MG63 (cell line): Measurements from ENCODE around the gene SCT. TPM values are rescaled to one million over a fixed set of nuclear protein-coding genes. Genes with fewer than 3 reads are reported as not detected.
"Not testable (repeated sequence)": the region's sequence is repeated elsewhere in the genome, so short reads cannot be mapped to it uniquely, and the experiment has no call there.

ENCODE experiments used
- DNase-seq: peaks from one replicate; pipeline ENCODE4 v3.0.0-alpha.2; 2020
- H3K27me3 ChIP-seq: fragments of 250-450 bp; sonication (Bioruptor Pico); 2 replicates; pipeline ENCODE4 v1.5.1; 2020; ENCODE audit warnings: mild to moderate bottlenecking, moderate library complexity
- H3K36me3 ChIP-seq: fragments of 250-450 bp; sonication (Bioruptor Pico); 2 replicates; pipeline ENCODE4 v1.5.1; 2020; ENCODE audit warnings: mild to moderate bottlenecking, moderate library complexity
- H3K4me3 ChIP-seq: fragments of 250-450 bp; sonication (Bioruptor Pico); 2 replicates; pipeline ENCODE4 v1.5.1; 2020; ENCODE audit warnings: mild to moderate bottlenecking, moderate library complexity
- H3K9me3 ChIP-seq: fragments of 250-450 bp; sonication (Bioruptor Pico); 2 replicates; pipeline ENCODE4 v1.5.1; 2020; ENCODE audit warnings: mild to moderate bottlenecking, moderate library complexity
- total RNA-seq: library from RNA; depleted of rRNA; stranded (reverse); fragments of >200 nt; shearing (Covaris generic); gene quantifications from 2 replicates; pipeline ENCODE4 v1.2.3, GENCODE V29; 2014; ENCODE audit warnings: low replicate concordance

SCT gene
- total RNA-seq, 1 experiment from 2014 or later, result not detected

DNA sequence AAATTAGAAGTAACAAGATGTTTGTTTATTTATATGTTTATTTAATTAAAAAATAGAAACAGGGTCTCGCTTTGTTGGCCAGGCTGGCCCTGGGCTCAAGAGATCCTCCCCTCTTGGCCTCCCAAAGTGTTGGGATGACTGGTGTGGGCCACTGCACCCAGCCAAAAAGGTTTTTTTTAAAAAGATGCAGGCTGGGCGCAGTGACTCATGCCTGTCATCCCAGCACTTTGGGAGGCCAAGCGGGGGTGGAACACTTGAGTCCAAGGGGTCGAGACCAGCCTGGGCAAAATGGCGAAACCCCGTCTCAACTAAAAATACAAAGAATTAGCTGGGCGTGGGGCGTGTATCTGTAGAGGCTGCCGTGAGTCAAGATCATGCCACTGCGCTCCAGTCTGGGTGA is 23.5 kb upstream of the SCT start:
- Histone ChIP-seq H3K9me3 (no peaks in the 10 kb centered on the region), H3K4me3 (no peak overlapping the region), H3K36me3 (peaks cover 48% of the 10 kb centered on the region), H3K27me3 (no peaks in the 10 kb centered on the region)
- peak; percentile 64 for DNase-seq

DNA sequence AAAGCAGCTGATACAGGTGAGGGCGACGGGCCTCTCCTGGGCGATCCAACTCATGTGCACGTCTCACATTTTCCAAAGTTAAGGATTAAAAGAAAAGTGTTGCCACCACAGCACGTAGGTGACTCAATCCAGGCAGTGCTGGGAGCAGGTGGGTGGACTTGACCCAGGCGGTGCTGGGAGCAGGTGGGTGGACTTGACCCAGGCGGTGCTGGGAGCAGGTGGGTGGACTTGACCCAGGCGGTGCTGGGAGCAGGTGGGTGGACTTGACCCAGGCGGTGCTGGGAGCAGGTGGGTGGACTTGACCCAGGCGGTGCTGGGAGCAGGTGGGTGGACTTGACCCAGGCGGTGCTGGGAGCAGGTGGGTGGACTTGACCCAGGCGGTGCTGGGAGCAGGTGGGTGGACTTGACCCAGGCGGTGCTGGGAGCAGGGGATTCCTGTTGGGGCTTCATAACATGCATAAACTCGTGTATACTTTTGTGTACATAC is 20.7 kb upstream of the SCT start:
- H3K9me3 ChIP-seq, DNase-seq, H3K4me3 ChIP-seq, H3K27me3 ChIP-seq: not testable (repeated sequence)
- peaks cover 54% of the 10 kb centered on the region for H3K36me3 ChIP-seq

DNA sequence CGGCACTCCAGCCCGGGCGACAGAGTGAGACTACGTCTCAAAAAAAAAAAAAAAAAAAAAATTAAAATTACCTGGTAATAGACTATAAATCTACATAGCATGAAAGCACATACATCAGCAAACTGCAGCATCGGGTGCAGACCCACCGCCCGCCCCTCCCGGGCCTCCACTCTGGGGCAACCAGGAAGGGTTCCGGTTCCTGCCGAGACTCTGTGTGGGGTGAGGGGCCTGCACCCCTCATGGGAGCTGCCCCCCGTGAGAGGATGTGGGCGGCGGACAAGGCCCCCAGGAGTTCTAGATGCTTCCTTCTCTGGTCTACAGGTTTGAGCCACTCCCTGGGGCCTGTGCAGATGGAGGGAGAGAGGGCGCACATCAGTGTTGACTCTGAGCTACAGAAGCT is 19.2 kb upstream of the SCT start:
- H3K36me3 ChIP-seq, result peaks cover 60% of the 10 kb centered on the region
- H3K27me3 ChIP-seq, result no peaks in the 10 kb centered on the region
- H3K9me3 ChIP-seq, result no peaks in the 10 kb centered on the region
- no peak for DNase-seq
- H3K4me3 ChIP-seq, result no peak overlapping the region

DNA sequence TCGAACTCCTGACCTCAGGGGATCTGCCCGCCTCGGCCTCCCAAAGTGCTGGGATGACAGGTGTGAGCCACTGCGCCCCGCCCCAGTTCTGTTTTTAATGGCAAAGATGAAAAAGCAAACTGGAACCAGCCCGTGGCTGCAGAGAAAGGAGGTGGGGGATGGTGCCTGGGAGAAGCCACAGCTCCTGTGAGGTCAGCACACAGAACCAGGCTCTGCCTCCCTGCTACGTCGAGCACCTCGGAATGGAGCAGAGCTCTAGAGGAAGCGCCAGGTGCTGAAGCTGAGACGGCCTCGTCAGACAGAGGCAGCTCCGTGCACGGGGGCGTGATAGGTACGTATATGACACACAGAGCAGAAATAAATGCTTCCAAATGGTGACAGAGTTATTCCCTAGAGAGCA is 18.6 kb upstream of the SCT start:
- DNase-seq, result no peak
- Histone ChIP-seq H3K4me3 (no peak overlapping the region), H3K27me3 (no peaks in the 10 kb centered on the region)

DNA sequence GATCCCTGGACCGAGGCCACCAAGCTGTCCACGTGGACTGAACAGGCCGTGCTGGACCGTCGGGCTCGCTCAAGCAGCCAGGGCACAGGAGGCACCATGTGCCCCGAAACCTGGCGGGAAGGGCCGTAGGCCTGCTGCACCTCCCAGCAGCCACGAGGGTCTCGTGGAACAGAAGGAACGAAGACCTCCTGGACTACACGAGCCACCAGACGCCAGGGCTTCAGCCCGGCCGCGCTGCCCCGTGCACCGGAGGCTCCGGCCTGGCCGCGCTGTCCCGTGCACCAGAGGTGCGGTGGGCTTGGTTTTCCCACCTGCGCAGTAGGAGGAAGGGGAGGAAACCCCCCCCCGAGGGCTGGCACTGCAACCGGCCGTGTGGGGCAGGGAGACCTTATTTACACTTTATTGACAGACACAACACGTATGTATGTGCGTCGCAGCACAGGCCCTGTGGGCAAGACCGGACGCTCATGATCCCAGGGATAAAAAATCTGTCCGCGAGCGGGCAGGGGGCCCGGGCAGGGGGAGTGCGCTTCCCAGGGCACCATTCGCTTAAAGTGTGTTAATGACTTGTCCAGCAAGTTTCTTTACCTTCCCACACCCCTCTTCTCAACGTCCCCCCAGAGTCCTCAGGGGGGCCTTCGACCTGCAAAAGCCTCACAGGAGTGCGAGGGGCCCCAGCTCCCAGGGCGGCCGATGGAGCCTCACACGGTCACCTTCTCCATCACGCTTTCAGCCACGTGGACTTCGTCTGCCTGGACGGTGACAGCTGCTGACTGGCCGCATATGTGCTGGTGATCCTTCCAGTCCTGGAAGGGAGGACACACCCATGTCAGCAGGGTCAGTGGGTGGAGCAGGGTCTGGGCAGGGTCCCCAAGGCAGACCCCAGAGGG is 17.1 kb upstream of the SCT start:
- Histone ChIP-seq H3K9me3 (no peaks in the 10 kb centered on the region), H3K27me3 (no peaks in the 10 kb centered on the region), H3K36me3 (peaks cover 55% of the 10 kb centered on the region), H3K4me3 (no peak overlapping the region)
- DNase-seq, result no peak

More for the DNA sequence above, 18.6 kb upstream of the SCT start:
- Histone ChIP-seq H3K36me3 (peaks cover 60% of the 10 kb centered on the region), H3K9me3 (no peaks in the 10 kb centered on the region)

DNA sequence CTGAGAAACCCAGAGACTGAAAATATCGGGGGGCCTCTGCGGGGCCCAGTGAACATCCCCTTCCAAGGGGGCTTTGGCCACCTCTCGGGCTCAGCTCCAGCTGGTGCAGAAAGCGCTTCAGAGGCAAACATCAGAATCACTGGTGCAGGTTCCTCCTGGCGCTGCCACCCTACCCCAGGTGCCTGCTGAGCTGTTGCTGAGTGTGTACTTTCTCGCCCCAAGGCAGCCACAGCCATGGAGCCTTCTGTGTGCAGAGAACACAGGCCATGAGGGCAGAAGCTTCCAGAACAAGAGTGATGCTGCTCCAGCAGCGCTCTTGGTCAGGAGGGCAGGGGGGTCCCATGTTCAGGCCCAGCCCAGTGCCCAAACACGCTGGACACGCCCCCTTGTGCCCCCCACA is 16.4 kb upstream of the SCT start:
- no peak overlapping the region for H3K4me3 ChIP-seq
- H3K9me3 ChIP-seq, result no peaks in the 10 kb centered on the region
- peaks cover 51% of the 10 kb centered on the region for H3K36me3 ChIP-seq
- DNase-seq, result no peak
- no peaks in the 10 kb centered on the region for H3K27me3 ChIP-seq

DNA sequence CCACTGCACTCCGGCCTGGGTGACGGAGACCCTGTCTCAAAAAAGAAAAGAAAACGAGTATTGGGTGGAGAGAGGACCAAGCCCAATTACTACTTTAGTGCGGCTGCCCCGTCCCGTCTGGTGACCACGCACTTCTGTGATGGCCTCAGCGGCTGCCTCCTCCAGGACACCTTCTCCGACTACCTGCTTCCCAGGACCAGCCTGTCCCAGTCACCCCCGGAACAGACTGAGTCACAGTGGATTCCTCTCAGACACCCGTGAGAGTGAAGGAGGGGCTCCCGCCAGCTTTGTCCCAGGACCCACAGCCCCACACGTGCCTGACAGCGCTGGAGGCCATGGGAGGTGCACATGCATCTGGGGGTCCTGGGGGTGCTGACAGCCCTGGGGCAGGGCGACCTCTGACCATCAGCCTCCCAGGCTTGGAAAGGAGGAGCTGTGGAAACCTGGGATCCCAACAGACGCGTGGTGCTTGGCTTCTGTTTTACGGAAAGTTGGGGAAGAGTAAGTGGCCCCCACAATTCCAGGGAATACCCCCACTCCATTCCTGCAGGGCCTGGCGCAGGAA is 14.9 kb upstream of the SCT start:
- Histone ChIP-seq H3K4me3 (no peak overlapping the region), H3K36me3 (peaks cover 54% of the 10 kb centered on the region), H3K27me3 (no peaks in the 10 kb centered on the region), H3K9me3 (no peaks in the 10 kb centered on the region)
- no peak for DNase-seq

DNA sequence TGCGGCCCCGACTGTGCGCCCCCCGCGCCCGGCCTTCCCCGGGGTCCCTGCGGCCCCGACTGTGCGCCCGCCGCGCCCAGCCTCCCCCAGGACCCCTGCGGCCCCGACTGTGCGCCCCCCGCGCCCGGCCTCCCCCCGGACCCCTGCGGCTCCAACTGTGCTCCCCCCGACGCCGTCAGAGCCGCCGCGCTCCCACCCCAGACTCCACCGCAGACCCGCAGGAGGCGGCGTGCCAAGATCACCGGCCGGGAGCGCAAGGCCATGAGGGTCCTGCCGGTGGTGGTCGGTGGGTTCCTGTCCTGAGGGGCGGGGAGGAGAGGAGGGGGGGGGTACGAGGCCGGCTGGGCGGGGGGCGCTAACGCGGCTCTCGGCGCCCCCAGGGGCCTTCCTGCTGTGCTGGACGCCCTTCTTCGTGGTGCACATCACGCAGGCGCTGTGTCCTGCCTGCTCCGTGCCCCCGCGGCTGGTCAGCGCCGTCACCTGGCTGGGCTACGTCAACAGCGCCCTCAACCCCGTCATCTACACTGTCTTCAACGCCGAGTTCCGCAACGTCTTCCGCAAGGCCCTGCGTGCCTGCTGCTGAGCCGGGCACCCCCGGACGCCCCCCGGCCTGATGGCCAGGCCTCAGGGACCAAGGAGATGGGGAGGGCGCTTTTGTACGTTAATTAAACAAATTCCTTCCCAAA is 13.2 kb upstream of the SCT start:
- Histone ChIP-seq H3K36me3 (peaks cover 43% of the 10 kb centered on the region), H3K27me3 (no peaks in the 10 kb centered on the region), H3K4me3 (no peak overlapping the region), H3K9me3 (no peaks in the 10 kb centered on the region)
- DNase-seq, result no peak

DNA sequence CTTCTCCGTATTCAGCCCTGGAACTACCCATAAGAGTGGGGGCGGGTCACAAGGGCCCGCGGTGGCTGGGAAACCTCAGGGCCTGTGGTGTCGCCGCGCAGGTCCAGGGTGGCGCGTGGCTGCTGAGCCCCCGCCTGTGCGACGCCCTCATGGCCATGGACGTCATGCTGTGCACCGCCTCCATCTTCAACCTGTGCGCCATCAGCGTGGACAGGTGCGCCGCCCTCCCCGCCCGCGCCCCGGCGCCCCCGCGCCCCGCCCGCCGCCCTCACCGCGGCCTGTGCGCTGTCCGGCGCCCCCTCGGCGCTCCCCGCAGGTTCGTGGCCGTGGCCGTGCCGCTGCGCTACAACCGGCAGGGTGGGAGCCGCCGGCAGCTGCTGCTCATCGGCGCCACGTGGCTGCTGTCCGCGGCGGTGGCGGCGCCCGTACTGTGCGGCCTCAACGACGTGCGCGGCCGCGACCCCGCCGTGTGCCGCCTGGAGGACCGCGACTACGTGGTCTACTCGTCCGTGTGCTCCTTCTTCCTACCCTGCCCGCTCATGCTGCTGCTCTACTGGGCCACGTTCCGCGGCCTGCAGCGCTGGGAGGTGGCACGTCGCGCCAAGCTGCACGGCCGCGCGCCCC is 12.5 kb upstream of the SCT start:
- no peaks in the 10 kb centered on the region for H3K9me3 ChIP-seq
- H3K36me3 ChIP-seq, result peaks cover 50% of the 10 kb centered on the region
- DNase-seq, result no peak
- H3K27me3 ChIP-seq, result no peaks in the 10 kb centered on the region
- no peak overlapping the region for H3K4me3 ChIP-seq

DNA sequence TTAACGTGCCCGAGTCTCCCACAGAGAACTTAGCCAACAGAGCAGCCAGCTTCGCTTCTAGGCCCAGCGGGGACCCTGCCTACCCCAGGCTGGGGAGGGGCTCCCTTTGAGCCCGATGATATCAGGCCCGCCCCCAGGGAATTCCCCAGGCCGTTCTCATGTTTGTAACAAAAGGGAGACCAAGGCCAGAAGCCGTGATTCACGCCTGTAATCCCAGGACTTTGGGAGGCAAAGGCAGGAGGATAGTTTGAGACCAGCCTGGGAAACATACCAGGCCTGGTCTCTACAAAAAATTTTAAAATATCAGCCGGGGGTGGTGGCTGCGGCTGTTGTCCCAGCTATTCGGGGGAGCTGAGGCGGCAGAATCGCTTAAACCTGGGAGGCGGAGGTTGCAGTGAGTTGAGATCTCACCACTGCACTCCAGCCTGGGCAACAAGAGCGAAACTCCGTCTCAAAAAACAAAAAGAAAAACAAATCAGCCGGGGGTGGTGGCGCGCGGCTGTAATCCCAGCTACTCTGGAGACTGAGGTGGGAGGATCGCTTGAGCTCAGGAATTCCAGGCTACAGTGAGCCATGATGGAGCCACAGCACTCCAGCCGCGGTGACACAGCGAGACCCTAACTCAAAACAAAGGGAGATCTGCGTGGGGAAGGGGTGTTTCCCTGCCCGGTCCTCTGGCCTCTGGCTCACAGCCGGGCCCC is 11.8 kb upstream of the SCT start:
- no peaks in the 10 kb centered on the region for H3K9me3 ChIP-seq
- DNase-seq, result no peak
- H3K27me3 ChIP-seq, result no peaks in the 10 kb centered on the region
- peaks cover 47% of the 10 kb centered on the region for H3K36me3 ChIP-seq
- no peak overlapping the region for H3K4me3 ChIP-seq

DNA sequence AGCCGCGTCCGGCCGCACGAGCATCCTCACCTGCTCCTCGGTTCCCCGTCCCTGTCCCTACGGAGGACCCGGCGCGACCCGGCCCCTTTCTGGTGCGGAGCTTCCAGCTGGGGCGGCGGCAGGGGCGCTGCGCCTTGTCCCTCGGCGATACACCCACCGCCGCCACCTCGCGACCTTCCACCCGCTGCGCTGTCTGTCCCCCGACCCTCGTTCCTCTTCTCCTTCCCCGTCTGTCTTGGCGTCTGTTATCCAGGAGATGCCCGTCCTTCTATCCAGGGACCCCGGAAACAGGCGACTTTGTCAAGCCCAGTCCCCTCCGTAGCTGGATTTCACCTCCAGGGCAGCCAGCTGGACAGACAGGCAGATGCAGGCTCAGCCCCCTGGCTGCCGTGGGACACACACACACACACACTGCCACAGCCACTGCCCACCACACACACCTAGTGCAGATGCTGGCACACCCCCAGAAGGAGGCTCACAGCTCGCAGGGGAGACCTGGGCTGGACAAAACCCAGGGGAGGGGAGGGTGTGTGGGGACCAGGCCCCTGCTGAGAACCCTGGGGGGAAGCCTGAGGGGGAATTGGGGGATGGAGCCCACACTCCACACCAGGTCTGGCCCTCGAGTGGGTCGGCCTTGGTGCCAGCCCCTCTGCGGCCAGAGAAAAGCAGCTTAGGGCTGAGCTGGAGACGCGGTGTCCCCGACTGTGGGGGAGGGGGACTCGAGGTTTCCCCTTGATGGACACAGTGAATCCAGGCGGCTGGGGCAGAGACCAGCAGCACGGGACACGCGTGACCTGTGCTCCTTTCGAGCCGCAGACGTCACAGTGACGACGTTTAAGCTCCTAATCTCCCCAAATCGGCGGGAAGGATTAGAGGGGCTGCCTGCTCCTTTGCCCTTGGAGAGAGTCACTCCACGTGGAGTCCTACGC is 10.9 kb upstream of the SCT start:
- Histone ChIP-seq H3K9me3 (no peaks in the 10 kb centered on the region), H3K36me3 (peaks cover 42% of the 10 kb centered on the region), H3K27me3 (no peaks in the 10 kb centered on the region), H3K4me3 (no peak overlapping the region)
- DNase-seq, result no peak

DNA sequence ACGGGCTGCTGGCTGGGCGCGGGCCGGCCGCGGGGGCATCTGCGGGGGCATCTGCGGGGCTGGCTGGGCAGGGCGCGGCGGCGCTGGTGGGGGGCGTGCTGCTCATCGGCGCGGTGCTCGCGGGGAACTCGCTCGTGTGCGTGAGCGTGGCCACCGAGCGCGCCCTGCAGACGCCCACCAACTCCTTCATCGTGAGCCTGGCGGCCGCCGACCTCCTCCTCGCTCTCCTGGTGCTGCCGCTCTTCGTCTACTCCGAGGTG is 10.3 kb upstream of the SCT start:
- H3K9me3 ChIP-seq, result no peaks in the 10 kb centered on the region
- no peak overlapping the region for H3K4me3 ChIP-seq
- H3K36me3 ChIP-seq, result peaks cover 41% of the 10 kb centered on the region
- no peaks in the 10 kb centered on the region for H3K27me3 ChIP-seq
- no peak for DNase-seq

DNA sequence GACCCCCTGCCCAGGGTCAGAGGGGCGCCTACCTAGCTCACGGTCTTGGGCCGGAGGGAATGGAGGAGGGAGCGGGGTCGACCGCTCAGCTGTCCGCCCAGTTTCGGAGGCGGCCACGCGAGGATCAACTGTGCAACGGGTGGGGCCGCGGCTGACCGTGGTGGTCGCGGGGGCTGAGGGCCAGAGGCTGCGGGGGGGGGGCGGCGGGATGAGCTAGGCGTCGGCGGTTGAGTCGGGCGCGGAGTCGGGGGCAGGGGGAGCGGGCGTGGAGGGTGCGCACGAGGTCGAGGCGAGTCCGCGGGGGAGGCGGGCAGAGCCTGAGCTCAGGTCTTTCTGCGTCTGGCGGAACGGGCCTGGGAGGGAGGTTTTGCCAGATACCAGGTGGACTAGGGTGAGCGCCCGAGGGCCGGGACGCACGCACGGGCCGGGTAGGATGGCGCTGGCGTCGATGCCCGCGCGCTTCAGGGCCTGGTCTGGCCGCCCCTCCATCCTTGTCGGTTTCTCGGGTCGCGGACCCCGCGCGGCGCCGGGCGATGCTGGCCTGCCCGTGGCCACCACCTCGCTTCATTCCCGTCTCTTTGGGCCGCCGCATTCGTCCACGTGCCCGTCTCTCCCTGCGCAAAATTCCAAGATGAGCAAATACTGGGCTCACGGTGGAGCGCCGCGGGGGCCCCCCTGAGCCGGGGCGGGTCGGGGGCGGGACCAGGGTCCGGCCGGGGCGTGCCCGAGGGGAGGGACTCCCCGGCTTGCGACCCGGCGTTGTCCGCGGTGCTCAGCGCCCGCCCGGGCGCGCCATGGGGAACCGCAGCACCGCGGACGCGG is 9.7 kb upstream of the SCT start, which contains the start of gene DRD4:
DRD4 (plus strand) TSS at position 759 of the 822 bp plus-strand sequence; CDS start at position 795, 36 bp downstream.
- H3K27me3 ChIP-seq, result no peaks in the 10 kb centered on the region
- peaks cover 37% of the 10 kb centered on the region for H3K36me3 ChIP-seq
- no peak for DNase-seq
- H3K9me3 ChIP-seq, result no peaks in the 10 kb centered on the region
- no peak within 1 kb of the TSS for H3K4me3 ChIP-seq

DNA sequence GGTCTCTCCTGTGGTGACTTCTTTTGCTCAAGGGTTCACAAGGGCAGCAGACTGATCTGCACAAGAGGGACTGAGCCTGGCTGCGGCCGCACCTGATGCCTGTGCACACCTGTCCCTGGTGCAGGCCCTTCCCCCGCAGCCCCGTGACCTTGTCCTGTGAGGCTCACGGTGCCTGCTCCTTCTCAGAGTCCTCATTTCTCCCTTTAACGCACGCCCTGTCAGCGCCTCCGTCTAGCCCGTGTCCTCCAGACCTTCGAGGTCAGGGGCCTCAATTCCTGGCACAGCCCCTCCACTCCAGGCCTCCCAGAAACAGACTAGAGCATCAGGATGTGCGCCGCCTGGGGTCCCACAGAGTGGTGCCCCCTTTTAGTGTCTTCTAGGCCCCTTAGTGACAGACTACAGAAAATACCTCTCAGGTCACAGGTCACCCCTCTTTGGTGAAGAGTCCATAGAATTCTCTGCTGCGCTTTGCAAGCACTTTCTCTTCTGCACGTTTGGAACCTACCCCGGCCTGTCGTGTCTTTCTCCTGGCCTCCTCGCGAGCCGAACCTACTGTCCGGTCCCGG is 9.0 kb upstream of the SCT start:
- Histone ChIP-seq H3K36me3 (peaks cover 33% of the 10 kb centered on the region), H3K27me3 (no peaks in the 10 kb centered on the region), H3K9me3 (no peaks in the 10 kb centered on the region), H3K4me3 (no peak overlapping the region)
- DNase-seq, result no peak

DNA sequence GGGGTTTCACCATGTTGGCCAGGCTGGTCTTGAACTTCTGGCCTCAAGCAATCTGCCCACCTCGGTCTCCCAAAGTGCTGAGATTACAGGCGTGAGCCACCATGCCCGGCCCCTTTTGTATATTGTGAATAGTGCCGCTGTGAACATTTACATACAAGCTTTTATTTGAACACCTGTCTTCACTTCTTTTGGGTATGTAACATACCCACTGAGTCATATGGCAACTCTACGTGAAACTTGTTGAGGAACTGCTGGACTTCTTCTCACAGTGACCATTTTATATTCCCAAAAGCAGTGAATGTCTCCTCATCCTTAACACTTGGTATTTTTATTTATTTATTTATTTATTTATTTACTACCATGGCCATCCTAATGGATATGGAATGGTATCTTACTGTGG is 3.9 kb upstream of the SCT start:
- no peaks in the 10 kb centered on the region for H3K27me3 ChIP-seq
- H3K9me3 ChIP-seq, result no peaks in the 10 kb centered on the region
- no peak overlapping the region for H3K4me3 ChIP-seq
- DNase-seq, result no peak
- peaks cover 28% of the 10 kb centered on the region for H3K36me3 ChIP-seq
